LoVo (cell line): ENCODE results near the gene FBLIM1.
A peak's percentile ranks its signal among the peaks of the same experiment; 100 is the strongest.
"Not testable (repeated sequence)": the region's sequence is repeated elsewhere in the genome, so short reads cannot be mapped to it uniquely, and the experiment has no call there.

Experiments used
- DNase-seq: peaks from one replicate; pipeline ENCODE4 v3.0.0-alpha.2; 2016; ENCODE audit warnings: low spot score

Gene FBLIM1

DNA sequence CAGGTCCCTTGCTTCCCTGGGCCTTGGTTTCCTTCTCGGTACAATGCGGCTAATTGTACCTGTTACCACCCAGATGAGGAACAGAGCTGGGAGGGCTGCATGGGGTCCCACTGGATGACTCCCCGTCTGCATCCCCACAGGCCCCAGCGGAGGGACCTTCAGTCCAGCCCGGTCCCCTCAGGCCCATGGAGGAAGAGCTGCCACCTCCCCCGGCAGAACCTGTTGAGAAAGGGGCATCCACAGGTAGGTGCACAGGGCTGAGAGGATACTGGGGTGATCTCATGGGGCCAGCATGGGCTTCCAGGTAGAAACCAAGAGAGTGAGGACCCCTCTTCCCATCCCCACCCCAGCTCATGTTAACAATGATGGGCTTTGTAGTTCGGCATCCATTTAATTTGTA, 9.8 kb downstream of the FBLIM1 start:
- no peak for DNase-seq

DNA sequence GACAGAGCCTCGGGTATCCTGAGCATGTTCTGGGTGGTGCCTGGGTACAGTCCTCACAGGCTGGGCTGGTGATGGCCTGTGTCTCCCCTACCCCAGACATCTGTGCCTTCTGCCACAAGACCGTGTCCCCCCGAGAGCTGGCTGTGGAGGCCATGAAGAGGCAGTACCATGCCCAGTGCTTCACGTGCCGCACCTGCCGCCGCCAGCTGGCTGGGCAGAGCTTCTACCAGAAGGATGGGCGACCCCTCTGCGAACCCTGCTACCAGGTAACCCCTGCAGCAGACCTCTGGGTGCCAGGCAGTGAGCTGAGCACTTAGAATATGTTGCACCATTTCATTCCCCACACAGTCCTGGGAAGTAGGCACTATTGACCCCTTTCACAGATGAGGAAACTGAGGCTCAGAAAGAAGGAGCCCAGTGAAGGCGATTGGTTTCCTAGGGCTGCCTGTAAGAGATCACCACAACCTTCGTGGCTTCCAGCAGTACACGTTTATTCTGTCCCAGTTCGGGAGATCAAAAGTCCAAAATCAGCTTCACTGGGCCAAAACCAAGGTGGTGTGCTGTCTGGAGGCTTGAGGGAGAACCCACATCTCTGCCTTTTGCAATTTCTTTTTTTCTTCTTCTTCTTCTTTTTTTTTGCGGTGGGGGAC, 11.8 kb downstream of the FBLIM1 start:
- no peak for DNase-seq

DNA sequence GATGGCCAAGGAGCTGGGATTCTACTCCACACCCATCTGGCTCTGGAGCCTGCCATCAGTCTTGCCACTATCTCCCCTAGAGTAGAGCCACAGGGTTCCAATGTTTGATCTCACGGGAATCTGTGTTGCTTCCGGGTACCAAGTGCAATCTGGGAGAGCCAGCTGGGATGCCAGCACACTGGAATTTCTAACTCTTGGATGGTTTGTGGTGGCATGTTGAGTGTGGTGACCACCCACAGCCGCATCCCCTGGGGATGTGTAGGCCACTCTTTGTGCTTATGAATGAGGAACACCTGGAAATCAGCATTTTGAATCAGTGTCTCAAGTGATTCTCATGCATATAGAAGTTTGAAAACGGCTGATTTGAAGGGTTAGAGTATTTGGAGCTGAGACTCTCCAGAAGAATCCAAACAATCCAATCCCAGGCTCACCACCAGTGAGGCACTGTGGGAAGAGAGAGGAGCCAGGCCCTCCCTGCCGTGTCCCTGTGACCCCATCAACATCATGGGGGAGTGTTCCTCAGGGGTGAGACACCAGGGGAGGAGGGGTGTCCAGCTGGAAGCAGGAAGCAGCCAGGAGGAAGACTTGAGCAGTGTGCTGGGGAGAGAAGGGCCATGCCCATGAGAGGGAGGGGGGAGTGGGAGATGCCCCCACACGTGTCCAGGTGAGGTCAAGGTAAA, 13.4 kb downstream of the FBLIM1 start:
- no peak for DNase-seq

DNA sequence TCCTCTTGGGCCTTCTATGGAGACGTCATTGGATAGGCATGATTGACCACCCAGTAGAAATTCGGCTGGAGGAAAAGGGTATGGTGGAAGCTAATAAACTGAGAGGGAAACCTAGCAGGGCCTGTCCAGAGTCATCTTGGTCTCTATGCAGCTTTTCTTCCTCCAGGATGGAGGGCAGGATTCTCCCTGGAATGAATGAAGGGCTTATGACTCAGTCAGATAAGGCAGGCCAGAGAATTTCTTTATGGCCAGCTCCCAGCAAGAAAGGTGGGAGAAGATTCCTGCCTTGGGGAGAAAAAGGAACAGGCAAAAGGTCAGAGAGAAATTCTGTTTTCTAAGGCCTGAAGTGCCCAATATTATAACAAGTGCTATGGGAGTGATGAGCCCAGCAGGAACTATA, 17.1 kb downstream of the FBLIM1 start:
- DNase-seq, result no peak

DNA sequence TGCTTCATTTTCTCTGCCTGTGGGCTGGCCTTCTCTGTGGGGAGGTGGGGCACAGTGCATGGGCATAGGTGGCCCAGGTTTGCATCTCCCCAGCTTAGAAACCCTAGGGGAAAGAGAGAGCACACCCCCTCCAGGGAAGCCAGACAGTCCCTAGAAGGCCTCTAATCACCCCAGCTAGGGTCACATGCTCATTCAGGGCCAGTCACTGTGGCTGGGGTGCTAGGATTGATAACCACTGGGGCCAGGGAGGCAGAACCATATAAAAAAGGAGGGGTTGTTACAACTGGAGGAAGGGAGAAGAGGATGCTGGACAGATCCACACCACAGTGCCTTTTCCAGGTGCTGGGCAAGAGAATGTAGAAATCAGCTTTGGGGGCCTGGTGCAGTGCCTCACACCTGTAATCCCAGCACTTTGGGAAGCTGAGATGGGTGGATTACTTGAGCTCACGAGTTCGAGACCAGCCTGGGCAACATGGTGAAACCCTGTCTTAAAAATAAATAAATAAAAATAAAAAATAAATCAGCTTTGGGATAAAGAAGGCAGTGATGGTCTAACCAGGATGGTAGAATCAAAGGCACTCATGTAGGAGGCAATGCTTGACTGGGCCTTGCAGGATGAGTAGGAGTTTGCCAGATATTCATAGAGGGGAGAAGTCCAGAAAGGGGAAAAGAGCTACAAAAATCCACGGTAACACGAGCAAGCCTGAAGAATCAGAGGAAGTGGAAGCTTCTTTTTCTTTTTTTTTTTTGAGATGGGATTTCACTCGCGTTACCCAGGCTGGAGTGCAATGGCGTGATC, 19.5 kb downstream of the FBLIM1 start:
- no peak for DNase-seq

DNA sequence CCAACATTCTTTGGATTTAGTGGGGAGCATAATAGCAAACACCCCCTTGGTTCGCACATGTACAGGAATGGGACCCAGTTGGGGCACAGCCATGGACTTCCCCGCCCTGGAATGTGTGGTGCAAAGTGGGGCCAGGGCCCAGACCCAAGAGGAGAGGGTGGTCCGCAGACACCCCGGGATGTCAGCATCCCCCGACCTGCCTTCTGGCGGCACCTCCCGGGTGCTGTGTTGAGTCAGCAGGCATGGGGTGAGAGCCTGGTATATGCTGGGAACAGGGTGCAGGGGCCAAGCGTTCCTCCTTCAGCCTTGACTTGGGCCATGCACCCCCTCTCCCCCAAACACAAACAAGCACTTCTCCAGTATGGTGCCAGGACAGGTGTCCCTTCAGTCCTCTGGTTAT, 27.1 kb downstream of the FBLIM1 start:
- no peak for DNase-seq

DNA sequence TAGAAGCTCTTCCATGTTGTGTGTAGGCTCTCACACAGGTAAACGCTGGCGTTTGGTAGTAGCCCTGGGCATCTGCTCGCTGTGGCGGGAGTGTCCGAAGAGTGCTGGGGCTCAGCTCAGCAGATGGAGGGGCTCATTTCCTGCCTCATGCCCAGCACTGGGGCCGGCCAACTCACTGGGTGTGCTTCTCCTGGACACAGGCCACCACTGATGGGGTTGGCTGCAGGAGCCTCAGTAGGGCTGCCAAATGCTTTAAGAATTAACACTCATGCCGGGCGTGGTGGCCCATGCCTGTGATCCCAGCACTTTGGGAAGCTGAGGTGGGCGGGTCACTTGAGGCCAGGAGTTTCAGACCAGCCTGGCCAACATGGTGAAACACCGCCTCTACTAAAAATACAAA, 28.0 kb downstream of the FBLIM1 start:
- peak; percentile 50 for DNase-seq

DNA sequence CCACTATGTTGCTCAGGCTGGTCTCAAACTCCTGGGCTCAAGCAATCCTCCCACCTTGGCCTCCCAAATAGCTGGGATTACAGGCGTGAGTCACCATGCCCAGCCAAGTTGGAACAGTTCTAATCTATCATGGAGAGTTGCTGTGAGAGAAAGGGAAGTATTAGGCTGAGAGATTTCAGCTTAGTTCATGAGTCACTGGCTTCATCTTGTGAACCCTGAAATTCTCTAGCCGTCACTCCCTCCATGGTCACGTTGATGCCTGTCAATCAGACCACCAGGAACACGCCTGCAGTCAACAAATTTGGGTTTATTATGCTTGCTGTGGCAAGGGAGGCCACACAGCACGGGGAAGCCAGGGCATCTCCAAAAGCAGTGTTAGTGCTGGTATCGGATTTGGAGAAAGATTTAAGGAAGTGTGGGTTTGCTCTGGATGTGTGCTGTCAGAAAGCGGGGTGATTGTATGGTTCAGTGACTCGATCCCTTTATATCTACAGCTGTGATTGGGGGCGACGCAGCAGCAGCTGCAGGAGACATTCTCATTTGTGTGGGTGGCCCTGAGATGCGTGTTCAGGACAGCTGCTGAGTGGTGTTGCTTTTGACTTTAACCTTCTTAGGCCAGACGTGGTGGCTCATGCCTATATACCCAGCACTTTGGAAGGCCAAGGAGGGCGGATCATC, 30.2 kb downstream of the FBLIM1 start:
- DNase-seq, result no peak

DNA sequence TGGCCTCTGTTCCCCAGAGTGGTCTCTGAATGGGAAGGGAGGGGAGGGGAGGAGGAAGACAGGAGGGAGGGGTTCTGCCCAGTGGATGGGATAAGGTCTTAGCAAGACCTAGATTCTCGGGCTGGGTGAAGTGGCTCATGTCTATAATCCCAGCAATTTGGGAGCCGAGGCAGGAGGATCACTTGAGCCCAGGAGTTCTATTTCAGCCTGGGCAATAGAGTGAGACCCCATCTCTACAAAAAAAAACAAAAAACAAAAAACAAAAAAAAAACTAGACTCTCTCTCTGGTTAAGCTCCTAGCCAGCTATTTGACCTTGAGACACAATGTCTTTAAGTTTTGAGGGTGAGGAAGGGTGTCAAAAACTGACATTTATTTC, 37.5 kb downstream of the FBLIM1 start:
- no peak for DNase-seq

DNA sequence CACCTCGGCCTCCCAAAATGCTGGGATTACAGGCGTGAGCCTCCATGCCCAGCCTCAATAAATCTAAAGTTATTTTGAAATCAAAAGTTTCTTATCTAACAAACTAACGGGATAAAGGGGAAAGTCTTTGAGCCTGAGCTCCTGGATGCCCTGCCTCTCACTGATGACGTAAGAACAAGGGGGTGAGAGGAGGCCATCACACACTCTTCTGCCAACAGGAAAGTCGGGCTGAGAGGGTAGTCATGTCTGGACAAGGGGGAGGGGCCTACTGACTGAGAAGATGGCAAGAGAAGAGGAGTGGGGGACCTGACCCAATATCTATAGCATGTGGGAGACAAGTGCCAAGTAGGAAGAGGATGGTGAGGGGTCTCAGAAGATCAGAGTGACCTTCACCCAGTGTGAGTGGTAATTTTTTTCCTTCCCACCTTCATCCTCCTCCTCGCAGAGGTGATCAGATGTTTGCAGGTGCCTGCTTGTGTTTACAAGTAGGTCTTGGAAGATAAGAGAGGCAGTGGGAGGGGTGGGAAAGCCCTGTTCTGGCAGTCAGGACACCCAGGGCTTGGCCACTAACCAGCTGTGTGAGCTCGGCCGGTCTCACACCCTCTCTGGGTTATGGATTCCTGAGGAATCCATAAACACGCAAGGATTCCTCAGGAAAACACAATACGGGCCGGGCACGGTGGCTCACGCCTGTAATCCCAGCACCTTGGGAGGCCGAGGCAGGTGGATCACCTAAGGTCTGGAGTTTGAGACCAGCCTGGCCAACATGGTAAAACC, 39.2 kb downstream of the FBLIM1 start:
- no peak for DNase-seq

DNA sequence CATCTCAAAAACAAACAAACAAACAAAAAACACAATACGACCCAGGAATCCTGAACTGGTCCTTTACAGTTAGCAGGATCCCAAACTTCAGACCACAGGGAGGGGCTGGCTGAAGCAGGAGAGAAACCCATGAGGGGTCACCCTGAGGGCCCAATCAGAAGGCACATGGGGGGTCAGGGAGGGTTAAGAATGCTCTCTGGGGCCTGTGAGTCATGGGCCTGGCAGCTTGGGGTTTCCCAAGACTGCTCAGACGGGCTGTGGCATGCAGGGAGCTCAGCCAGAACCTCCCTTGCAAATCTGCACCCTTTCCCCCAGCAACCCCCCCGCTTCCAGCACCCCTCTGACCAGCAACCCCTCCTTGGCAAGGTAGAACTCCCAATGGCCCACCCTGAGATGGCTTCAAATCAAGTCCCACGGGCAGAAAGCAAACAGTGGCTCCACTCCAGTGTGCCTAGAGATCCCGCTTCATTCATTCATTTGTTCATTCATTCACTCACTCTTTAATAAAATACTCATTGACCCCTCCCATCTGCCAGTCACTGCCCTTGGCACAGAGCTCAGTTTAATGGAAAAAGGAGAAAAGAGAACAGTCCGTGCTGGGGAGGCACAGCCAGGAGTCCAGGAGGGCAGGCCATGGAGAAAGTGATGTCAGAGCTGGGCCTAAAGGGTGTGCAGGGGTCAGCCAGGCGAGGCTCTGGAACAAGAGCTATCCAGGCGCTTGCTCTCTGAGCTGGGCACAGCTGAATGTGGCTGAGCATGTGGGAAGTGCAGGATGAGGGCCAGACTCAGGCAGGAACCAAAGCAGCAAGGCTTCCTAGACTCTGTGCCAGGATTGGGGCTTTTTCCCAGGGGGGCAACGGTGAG, 40.6 kb downstream of the FBLIM1 start:
- peak; percentile 83 for DNase-seq

DNA sequence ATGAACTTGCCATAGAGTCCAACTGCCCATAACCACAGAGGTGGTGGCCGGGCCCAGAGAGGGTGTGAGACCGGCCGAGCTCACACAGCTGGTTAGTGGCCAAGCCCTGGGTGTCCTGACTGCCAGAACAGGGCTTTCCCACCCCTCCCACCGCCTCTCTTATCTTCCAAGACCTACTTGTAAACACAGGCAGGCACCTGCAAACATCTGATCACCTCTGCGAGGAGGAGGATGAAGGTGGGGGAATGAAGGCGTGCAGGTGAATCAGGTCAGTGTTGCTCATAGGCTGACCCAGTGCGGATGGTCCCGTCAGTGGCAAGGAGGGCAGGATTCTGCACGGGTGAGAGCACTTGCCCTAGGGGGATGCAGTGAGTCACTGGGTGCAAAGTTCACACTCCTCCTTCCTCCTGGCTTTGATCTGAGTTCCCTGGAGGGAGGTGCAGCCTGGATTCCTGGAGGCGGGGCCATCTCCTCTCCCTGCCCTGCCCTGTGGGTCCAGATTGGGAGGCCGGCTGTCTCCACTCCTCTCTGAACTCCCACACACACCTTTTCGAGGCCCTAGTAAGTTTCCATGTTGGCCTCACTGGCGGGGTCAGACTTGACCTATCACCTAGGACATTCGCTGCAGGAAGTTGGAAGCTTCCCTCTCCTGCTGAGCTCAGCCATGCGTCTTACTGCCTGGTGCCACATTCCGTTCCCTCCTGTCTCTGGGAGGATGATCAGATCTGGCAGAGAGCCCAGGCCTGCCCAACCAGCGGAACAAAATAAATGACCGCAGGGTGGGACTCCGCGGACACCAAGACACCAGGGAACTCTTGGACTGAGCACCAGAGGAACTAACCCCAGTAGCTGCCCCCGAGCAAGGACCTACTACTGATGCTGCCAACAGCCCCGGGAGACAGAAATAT, 41.6 kb downstream of the FBLIM1 start:
- peak; percentile 99 for DNase-seq

DNA sequence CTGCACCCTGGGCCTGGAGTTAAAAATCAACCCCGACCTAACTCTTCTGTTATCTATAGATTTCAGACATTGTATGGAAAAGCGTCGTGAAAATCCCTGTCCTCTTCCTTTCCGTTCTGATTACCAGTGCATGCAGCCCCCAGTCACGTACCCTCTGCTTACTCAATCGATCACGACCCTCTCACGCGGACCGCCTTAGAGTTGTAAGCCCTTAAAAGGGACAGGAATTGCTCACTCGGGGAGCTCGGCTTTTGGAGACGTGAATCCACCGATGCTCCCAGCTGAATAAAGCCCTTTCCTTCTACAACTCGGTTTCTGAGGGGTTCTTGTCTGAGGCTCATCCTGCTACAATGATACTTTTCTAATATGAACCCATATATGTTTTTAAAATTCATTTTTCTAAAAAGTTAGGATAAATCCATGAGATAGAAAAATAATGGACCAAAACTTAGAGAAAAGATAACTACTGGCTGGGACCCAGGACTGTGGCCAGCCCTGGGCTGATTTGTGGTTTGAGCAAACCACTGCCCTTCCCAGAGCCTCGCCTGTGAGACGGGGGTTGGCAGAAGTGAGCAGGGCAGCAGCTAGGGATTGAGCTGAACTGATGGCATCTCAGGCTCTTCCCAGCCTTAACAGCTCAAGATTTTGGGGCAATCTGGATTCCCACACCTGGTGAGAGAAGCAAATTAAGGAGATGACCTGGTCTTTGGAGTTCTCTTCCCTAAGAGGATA, 43.8 kb downstream of the FBLIM1 start:
- DNase-seq, result no peak

DNA sequence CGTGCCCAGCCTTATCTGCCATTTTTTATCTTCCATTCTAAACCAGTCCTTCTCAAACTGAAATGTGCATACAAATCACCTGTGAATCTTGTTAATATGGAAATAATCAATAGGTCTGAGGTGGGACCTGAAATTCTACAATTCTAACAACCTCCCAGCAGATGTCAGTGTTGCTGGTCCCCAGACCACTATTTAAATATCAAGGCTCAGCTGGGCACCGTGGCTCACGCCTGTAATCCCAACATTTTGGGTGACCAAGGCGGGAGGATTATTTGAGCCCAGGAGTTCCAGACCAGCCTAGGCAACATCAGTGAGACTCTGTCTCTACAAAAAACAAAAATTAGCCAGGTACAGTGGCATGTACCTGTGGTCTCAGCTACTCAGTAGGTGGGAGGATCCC, 44.8 kb downstream of the FBLIM1 start:
- no peak for DNase-seq

DNA sequence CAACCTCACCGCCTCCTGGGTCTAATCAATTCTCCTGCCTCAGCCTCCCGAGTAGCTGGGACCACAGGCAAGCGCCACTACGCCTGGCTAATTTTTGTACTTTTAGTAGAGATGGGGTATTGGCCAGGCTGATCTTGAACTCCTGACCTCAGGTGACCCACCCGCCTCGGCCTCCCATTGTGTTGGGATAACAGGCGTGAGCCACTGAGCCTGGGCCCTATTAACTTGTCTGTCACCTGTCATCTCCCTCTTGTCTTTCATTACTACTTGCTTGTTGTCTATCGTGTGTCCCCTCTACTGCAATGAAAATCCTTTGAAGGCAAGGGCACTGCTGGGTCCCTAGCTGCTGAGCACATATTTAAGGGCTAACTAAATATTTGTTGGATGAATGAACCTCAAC, 45.5 kb downstream of the FBLIM1 start:
- DNase-seq, result no peak

DNA sequence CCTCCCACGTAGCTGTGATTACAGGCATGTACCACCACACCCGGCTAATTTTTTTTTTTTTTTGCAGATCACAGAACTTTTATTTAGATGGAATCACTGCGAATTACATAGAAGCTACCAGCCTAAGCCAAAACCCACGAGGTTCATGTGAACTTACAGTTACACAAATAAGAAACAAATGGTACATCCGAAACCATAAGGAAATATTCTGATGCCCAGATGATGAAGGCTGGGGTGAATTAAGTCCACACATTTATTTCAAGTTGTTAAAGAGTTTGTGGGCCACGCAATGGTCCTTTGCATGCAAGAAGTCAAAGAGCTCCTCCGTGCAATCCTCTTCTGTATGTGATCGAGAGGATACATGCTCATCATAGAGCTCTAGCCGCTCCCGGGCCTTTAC, 48.5 kb downstream of the FBLIM1 start:
- no peak for DNase-seq

DNA sequence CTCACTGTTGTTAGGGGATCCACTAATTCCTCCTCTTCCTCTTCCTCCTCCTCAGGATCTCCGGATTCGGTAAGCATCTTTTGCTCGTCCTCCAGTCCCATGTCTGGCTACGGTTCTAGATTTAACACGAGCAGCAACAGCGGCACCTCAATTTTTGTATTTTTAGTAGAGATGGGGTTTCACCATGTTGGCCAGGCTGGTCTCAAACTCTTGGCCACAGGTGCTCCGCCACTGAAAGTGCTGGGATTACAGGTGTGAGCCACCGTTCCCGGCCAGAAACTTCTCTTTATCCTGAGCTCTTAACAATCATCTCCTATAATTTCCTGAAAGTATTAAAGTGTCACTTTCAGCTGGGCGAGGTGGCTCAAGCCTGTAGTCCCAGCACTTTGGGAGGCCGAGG, 49.0 kb downstream of the FBLIM1 start, which contains the start of gene UQCRHL:
TSS of gene UQCRHL (minus strand) at position 101 of the 400 bp plus-strand sequence. CDS start at position 101, 0 bp downstream.
- DNase-seq, result not testable (repeated sequence)

DNA sequence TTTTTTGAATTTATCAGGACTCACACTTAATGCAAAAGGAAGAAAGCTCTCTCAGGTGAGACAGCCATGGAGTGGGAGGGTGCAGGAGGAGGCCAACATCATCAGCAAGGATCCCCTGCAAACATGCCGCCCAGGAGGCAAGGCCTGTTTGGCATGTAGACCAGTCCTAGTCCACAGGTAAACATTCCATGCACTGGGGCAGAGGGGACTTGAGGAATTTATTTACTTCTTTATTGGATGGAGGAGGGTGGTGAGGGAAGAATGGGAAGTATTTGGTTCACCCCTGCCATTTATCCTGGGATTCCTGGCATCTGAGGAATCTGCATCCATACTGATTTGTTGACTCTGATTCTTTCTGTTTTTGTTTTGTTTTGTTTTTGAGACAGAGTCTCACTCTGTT, 50.4 kb downstream of the FBLIM1 start:
- DNase-seq, result no peak

DNA sequence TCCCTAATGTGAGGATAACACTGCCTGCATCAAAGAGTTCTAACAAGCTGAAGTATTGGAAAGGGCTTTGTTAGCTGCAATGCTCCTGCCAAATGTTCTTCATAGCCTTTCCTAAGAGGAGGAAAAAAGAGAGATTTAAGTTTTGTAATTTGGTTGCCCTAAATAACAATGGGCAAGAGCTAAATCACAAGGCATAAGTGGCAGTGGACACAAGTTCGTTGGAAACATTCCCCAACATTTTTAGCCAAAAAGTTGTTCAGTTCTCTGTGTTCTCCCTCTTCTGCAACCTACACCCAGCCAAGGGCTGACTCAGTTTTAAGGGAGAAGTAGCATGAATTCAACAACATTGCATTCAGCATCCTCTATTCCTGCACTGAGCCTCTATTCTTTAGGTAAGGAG, 51.5 kb downstream of the FBLIM1 start:
- no peak for DNase-seq
